B cell (primary cell): Measurements from ENCODE around the gene DDHD1. TPM values are rescaled to one million over a fixed set of nuclear protein-coding genes. Genes with fewer than 3 reads are reported as not detected.

ENCODE experiments used
- ATAC-seq: fragments of 200-7000 bp; cut with Tn5 transposase; one replicate; pipeline ENCODE4 v1.10.0; 2021; ENCODE audit warnings: low read depth, mild to moderate bottlenecking, moderate number of reproducible peaks, moderate library complexity
- CTCF ChIA-PET: fragments of 350-600 bp; sonication (Branson Sonifier 250); formaldehyde crosslinking; loops from one replicate; lab custom pipeline; 2021; ENCODE audit warnings: antibody characterized with exemption, inconsistent platforms; lab: Charles Lee
- POLR2A ChIA-PET: fragments of 350-600 bp; sonication (Branson Sonifier 250); formaldehyde crosslinking; loops from one replicate; lab custom pipeline; 2021; ENCODE audit warnings: antibody characterized with exemption; lab: Charles Lee
- DNase-seq: peaks from one replicate; pipeline ENCODE4 v3.0.0; 2013
- H2AFZ ChIP-seq: 2 replicates; pipeline ENCODE4 v1.6.1; 2012; ENCODE audit warnings: mild to moderate bottlenecking, low read depth, low read length; ENCODE audit not compliant: insufficient read depth, poor library complexity, severe bottlenecking
- H3K27ac ChIP-seq, 2 donors: 1 replicate in 1 of 2; 2 replicates in 1 of 2; pipeline ENCODE4 v1.5.1; 2012 to 2013; ENCODE audit warnings: low read length in 2 of 2, mild to moderate bottlenecking in 2 of 2, moderate library complexity in 1 of 2
- H3K27me3 ChIP-seq, 4 experiments: fragments of 200-600 bp in 1 of 4; sonication (generic) in 1 of 4; replicated peaks in 1 of 4; 1 replicate in 2 of 4; 2 replicates in 2 of 4; pipeline versions ENCODE4 v1.6.1 to v1.7.0; 2013 to 2016; ENCODE audit warnings: low read length in 3 of 4, mild to moderate bottlenecking in 2 of 4, mixed read lengths in 1 of 4, moderate library complexity in 1 of 4; ENCODE audit not compliant: insufficient read depth in 4 of 4, control insufficient read depth in 3 of 4; ENCODE audit errors: control extremely low read depth in 1 of 4
- H3K36me3 ChIP-seq, 2 experiments: replicated peaks in 1 of 2; 1 replicate in 1 of 2; 2 replicates in 1 of 2; pipeline versions ENCODE4 v1.6.1 to v1.7.1; 2013; ENCODE audit warnings: low read length in 1 of 2; ENCODE audit not compliant: insufficient read depth in 2 of 2, control insufficient read depth in 1 of 2; ENCODE audit errors: control extremely low read depth in 1 of 2, extremely low read depth in 1 of 2
- H3K4me1 ChIP-seq, 2 donors: fragments of 200-600 bp in 1 of 2; sonication (generic) in 1 of 2; 1 replicate in 1 of 2; 2 replicates in 1 of 2; pipeline versions ENCODE4 v1.5.1 to v1.6.1; 2013 to 2017; ENCODE audit warnings: low read length in 2 of 2; ENCODE audit not compliant: control insufficient read depth in 2 of 2, insufficient read depth in 2 of 2
- H3K4me2 ChIP-seq: replicated peaks from 2 replicates; pipeline ENCODE3; 2012; ENCODE audit warnings: mild to moderate bottlenecking, low read depth, low read length; ENCODE audit not compliant: poor library complexity, severe bottlenecking
- H3K4me3 ChIP-seq, 5 experiments: fragments of 200-600 bp in 1 of 5; sonication (generic) in 1 of 5; 1 replicate in 3 of 5; 2 replicates in 2 of 5; pipeline versions ENCODE4 v1.5.1 to v1.7.0; 2011 to 2016; ENCODE audit warnings: low read length in 4 of 5, mild to moderate bottlenecking in 4 of 5, low read depth in 2 of 5, control low read depth in 1 of 5, moderate library complexity in 1 of 5; ENCODE audit not compliant: insufficient read depth in 1 of 5; ENCODE audit errors: control extremely low read depth in 1 of 5, extremely low read depth in 1 of 5
- H3K79me2 ChIP-seq: fragments of 200-600 bp; sonication (generic); one replicate; pipeline ENCODE4 v1.6.0; 2016; ENCODE audit warnings: low read length; ENCODE audit not compliant: control insufficient read depth, insufficient read depth
- H3K9ac ChIP-seq: fragments of 200-600 bp; sonication (generic); 2 replicates; pipeline ENCODE4 v1.6.1; 2017; ENCODE audit warnings: mild to moderate bottlenecking, low read length, moderate library complexity
- H3K9me3 ChIP-seq, 3 donors: one replicate each; pipeline versions ENCODE4 v1.6.1 to v1.7.1; 2013; ENCODE audit warnings: low read length in 2 of 3; ENCODE audit not compliant: control insufficient read depth in 2 of 3, insufficient read depth in 1 of 3; ENCODE audit errors: control extremely low read depth in 1 of 3
- H4K20me1 ChIP-seq: 2 replicates; pipeline ENCODE4 v1.6.0; 2012; ENCODE audit warnings: mild to moderate bottlenecking, low read length; ENCODE audit not compliant: insufficient read depth, control insufficient read depth, poor library complexity, severe bottlenecking
- H3K27ac Mint-ChIP-seq: one replicate; pipeline ENCODE4 v1.8.0; 2021; ENCODE audit warnings: mixed read lengths
- H3K27me3 Mint-ChIP-seq: one replicate; pipeline ENCODE4 v1.8.0; 2021; ENCODE audit warnings: mixed read lengths
- H3K4me1 Mint-ChIP-seq: one replicate; pipeline ENCODE4 v1.8.0; 2021; ENCODE audit warnings: mixed read lengths
- H3K4me3 Mint-ChIP-seq: one replicate; pipeline ENCODE4 v1.8.0; 2021; ENCODE audit warnings: mixed read lengths
- H3K9me3 Mint-ChIP-seq: one replicate; pipeline ENCODE4 v1.8.0; 2022; ENCODE audit warnings: mixed read lengths; ENCODE audit not compliant: insufficient read depth
- CTCF ChIP-seq: fragments of 200-600 bp; IDR thresholded peaks from one replicate; pipeline ENCODE4 v1.8.0; 2022; ENCODE audit warnings: antibody characterized with exemption, mild to moderate bottlenecking
- EZH2 ChIP-seq: IDR thresholded peaks from 2 replicates; pipeline ENCODE4 v1.6.1; 2012; ENCODE audit warnings: borderline replicate concordance, low read depth, mild to moderate bottlenecking, moderate library complexity, low read length; ENCODE audit not compliant: insufficient read depth, poor library complexity, severe bottlenecking
- WGBS: methylation state at CpG from one replicate; pipeline ENCODE4 v1.1.5; 2013; ENCODE audit warnings: missing lambda C conversion rate; ENCODE audit not compliant: insufficient coverage; 5-methylcytosine and 5-hydroxymethylcytosine counted together
- intact Hi-C: fragments of 100-400 bp; cut with micrococcal nuclease; formaldehyde crosslinking; loops from one replicate; pipeline ENCODE4 v1.10.0; 2022
- polyA plus RNA-seq: library from polyadenylated mRNA; depleted of rRNA; stranded (reverse); fragments of >200 nt; gene quantifications from 2 replicates; pipeline ENCODE4 v1.2.3, GENCODE V29; 2012
- total RNA-seq, 2 donors: library from RNA; stranded (reverse); fragments of 120-200 nt in 1 of 2; gene quantifications; 1 replicate in 1 of 2; 2 replicates in 1 of 2; pipeline versions ENCODE4 v1.2.3 to v1.2.4, GENCODE V29; 2013 to 2022

Gene DDHD1
- total and polyA plus RNA-seq, 2 donors (not counting 1 experiment from before 2014, with no cell fraction given): 7.1 to 75.4 TPM

GRCh38 chr14:53017837-53018236 lies 135.3 kb downstream of the DDHD1 start:
- H3K4me2 ChIP-seq: no peak overlapping the region
- no peak overlapping the region for H2AFZ ChIP-seq
- intact Hi-C loops: no loop called here
- no peak for ATAC-seq
- H3K4me1 Mint-ChIP-seq: no peaks in the 10 kb centered on the region
- no peaks in the 10 kb centered on the region for H3K4me1 ChIP-seq
- DNase-seq: no peak
- no peaks in the 10 kb centered on the region for H3K9me3 Mint-ChIP-seq
- H3K27ac ChIP-seq: no peak overlapping the region
- no peaks in the 10 kb centered on the region for H3K79me2 ChIP-seq
- no peaks in the 10 kb centered on the region for H3K36me3 ChIP-seq
- H3K9ac ChIP-seq: no peak overlapping the region
- TF ChIP-seq CTCF: no peak
- H3K27ac Mint-ChIP-seq: no peak overlapping the region
- H3K27me3 Mint-ChIP-seq: peaks cover 7% of the 10 kb centered on the region
- no peak overlapping the region for H3K4me3 Mint-ChIP-seq
- no peak overlapping the region for H3K4me3 ChIP-seq
- no CpG with 5 or more reads among the region's 3 CpGs for WGBS
- H4K20me1 ChIP-seq: no peaks in the 10 kb centered on the region
- POLR2A ChIA-PET: no interaction called here
- H3K27me3 ChIP-seq: no peaks in the 10 kb centered on the region
- peaks cover 0 to 3% (median 0%) of the 10 kb centered on the region in 3 donors for H3K9me3 ChIP-seq
- CTCF ChIA-PET: no interaction called here

GRCh38 chr14:53016919-53017318 lies 136.2 kb downstream of the DDHD1 start:
- H3K4me2 ChIP-seq: no peak overlapping the region
- no peaks in the 10 kb centered on the region for H3K27me3 ChIP-seq
- H3K27ac Mint-ChIP-seq: no peak overlapping the region
- no peaks in the 10 kb centered on the region for H3K4me1 ChIP-seq
- intact Hi-C loops: no loop called here
- peaks cover 0 to 3% (median 0%) of the 10 kb centered on the region in 3 donors for H3K9me3 ChIP-seq
- DNase-seq (no peak), ATAC-seq (no peak)
- no peaks in the 10 kb centered on the region for H4K20me1 ChIP-seq
- H3K4me3 Mint-ChIP-seq: no peak overlapping the region
- H3K27me3 Mint-ChIP-seq: peaks cover 7% of the 10 kb centered on the region
- no peak overlapping the region for H3K4me3 ChIP-seq
- no peak overlapping the region for H2AFZ ChIP-seq
- TF ChIP-seq EZH2 (no peak), CTCF (no peak)
- H3K79me2 ChIP-seq: no peaks in the 10 kb centered on the region
- H3K4me1 Mint-ChIP-seq: no peaks in the 10 kb centered on the region
- H3K9ac ChIP-seq: no peak overlapping the region
- ChIA-PET CTCF (no interaction called here), POLR2A (no interaction called here)
- no peaks in the 10 kb centered on the region for H3K36me3 ChIP-seq
- H3K9me3 Mint-ChIP-seq: no peaks in the 10 kb centered on the region
- H3K27ac ChIP-seq: no peak overlapping the region
